Caco-2 (cell line): ENCODE measurements around the gene LHX1. TPM values are rescaled to one million over a fixed set of nuclear protein-coding genes. Genes with fewer than 3 reads are reported as not detected.

ENCODE experiments used
- BruUV-seq: library from RNA; stranded (reverse); fragments of 400-500 nt; replicated peaks from 2 replicates; lab custom pipeline; 2021; lab: Mats Ljungman, UMichigan
- CTCF ChIA-PET: fragments of 300-600 bp; sonication (Branson Sonifier 250); formaldehyde crosslinking; loops from one replicate; lab custom pipeline; 2022; ENCODE audit warnings: antibody characterized with exemption; lab: Charles Lee
- POLR2A ChIA-PET: fragments of 300-600 bp; sonication (Branson Sonifier 250); formaldehyde crosslinking; loops from one replicate; lab custom pipeline; 2022; ENCODE audit warnings: antibody characterized with exemption; lab: Charles Lee
- DNase-seq, 2 experiments: peaks; one replicate each; pipeline versions ENCODE4 v3.0.0 to v3.0.0-alpha.2; 2020 to 2022
- H3K27me3 ChIP-seq: replicated peaks from 2 replicates; pipeline ENCODE4 v1.6.0; 2011; ENCODE audit warnings: low read length; ENCODE audit not compliant: control insufficient read depth, insufficient read depth
- H3K36me3 ChIP-seq: 2 replicates; pipeline ENCODE4 v1.5.1; 2011; ENCODE audit warnings: low read length; ENCODE audit not compliant: control insufficient read depth, insufficient read depth
- H3K4me1 ChIP-seq: fragments of 250-450 bp; sonication (Bioruptor Pico); 2 replicates; pipeline ENCODE4 v1.5.1; 2020; ENCODE audit warnings: mild to moderate bottlenecking
- H3K4me3 ChIP-seq: 2 replicates; pipeline ENCODE4 v1.5.1; 2011; ENCODE audit warnings: low read depth, mild to moderate bottlenecking, control low read depth, low read length
- H3K9me3 ChIP-seq: fragments of 250-450 bp; sonication (Bioruptor Pico); 2 replicates; pipeline ENCODE4 v1.5.1; 2020; ENCODE audit warnings: mild to moderate bottlenecking, moderate library complexity
- H3K27ac Mint-ChIP-seq: one replicate; pipeline ENCODE4 v1.8.0; 2022; ENCODE audit warnings: mixed read lengths; ENCODE audit not compliant: unreplicated experiment
- H3K27me3 Mint-ChIP-seq: one replicate; pipeline ENCODE4 v1.8.0; 2022; ENCODE audit warnings: mixed read lengths; ENCODE audit not compliant: insufficient read depth, unreplicated experiment
- H3K36me3 Mint-ChIP-seq: one replicate; pipeline ENCODE4 v1.8.0; 2022; ENCODE audit warnings: mild to moderate bottlenecking, mixed read lengths; ENCODE audit not compliant: insufficient read depth, unreplicated experiment
- H3K4me1 Mint-ChIP-seq: one replicate; pipeline ENCODE4 v1.8.0; 2022; ENCODE audit warnings: low read depth, mixed read lengths; ENCODE audit not compliant: unreplicated experiment
- H3K4me3 Mint-ChIP-seq: one replicate; pipeline ENCODE4 v1.8.0; 2022; ENCODE audit warnings: mild to moderate bottlenecking, moderate library complexity, mixed read lengths; ENCODE audit not compliant: unreplicated experiment
- H3K9me3 Mint-ChIP-seq: one replicate; pipeline ENCODE4 v1.8.0; 2022; ENCODE audit warnings: mixed read lengths; ENCODE audit not compliant: unreplicated experiment
- intact Hi-C: fragments of 100-400 bp; cut with micrococcal nuclease; formaldehyde crosslinking; loops from one replicate; pipeline ENCODE4 v1.10.0; 2022; ENCODE audit not compliant: unreplicated experiment
- total RNA-seq: library from RNA; stranded (reverse); gene quantifications from 2 replicates; pipeline ENCODE4 v1.2.3, GENCODE V29; 2022
- TF ChIP-seq, protein P1 (sequence below), 2 experiments: fragments of 200-600 bp in 1 of 2; IDR thresholded peaks; 1 replicate in 1 of 2; 2 replicates in 1 of 2; pipeline versions ENCODE4 v1.5.1 to v1.8.0; 2011 to 2022; ENCODE audit warnings: antibody characterized with exemption in 1 of 2, control low read depth in 1 of 2, inconsistent platforms in 1 of 2, low read depth in 1 of 2, low read length in 1 of 2, mild to moderate bottlenecking in 1 of 2, moderate library complexity in 1 of 2; ENCODE audit not compliant: insufficient read depth in 1 of 2, severe bottlenecking in 1 of 2, unreplicated experiment in 1 of 2

LHX1 gene
- total RNA-seq, 1 experiment from 2014 or later, result not detected

- Mint-ChIP-seq H3K4me1 (peaks cover 12% of the 10 kb centered on the region), H3K36me3 (peaks cover 9% of the 10 kb centered on the region), H3K9me3 (no peaks in the 10 kb centered on the region), H3K4me3 (no peak overlapping the region), H3K27ac (no peak overlapping the region), H3K27me3 (no peaks in the 10 kb centered on the region)
- BruUV-seq, result no TSS peak
- H3K9me3 ChIP-seq, result no peaks in the 10 kb centered on the region
- ChIA-PET POLR2A (no interaction called here), CTCF (no interaction called here)
- no peaks in the 10 kb centered on the region for H3K27me3 ChIP-seq
- H3K4me3 ChIP-seq, result no peak overlapping the region
- intact Hi-C loops, result no loop called here
- no peaks in the 10 kb centered on the region for H3K4me1 ChIP-seq
- no peaks in the 10 kb centered on the region for H3K36me3 ChIP-seq
- TF ChIP-seq, protein P1, sequence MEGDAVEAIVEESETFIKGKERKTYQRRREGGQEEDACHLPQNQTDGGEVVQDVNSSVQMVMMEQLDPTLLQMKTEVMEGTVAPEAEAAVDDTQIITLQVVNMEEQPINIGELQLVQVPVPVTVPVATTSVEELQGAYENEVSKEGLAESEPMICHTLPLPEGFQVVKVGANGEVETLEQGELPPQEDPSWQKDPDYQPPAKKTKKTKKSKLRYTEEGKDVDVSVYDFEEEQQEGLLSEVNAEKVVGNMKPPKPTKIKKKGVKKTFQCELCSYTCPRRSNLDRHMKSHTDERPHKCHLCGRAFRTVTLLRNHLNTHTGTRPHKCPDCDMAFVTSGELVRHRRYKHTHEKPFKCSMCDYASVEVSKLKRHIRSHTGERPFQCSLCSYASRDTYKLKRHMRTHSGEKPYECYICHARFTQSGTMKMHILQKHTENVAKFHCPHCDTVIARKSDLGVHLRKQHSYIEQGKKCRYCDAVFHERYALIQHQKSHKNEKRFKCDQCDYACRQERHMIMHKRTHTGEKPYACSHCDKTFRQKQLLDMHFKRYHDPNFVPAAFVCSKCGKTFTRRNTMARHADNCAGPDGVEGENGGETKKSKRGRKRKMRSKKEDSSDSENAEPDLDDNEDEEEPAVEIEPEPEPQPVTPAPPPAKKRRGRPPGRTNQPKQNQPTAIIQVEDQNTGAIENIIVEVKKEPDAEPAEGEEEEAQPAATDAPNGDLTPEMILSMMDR (IDR thresholded peaks at IDR 0.05; ENCODE audit: insufficient read depth in 1 of 2, low read depth in 1 of 2, low read length in 1 of 2, severe bottlenecking in 1 of 2, unreplicated experiment in 1 of 2), result no peak
- DNase-seq, result no peak
These were observed 40.3 kb downstream of the LHX1 start for GRCh38 chr17:36977568-36977967.

- H3K4me1 ChIP-seq, result no peaks in the 10 kb centered on the region
- no peak overlapping the region for H3K4me3 Mint-ChIP-seq
- H3K27me3 ChIP-seq, result no peaks in the 10 kb centered on the region
- TF ChIP-seq, protein P1 (IDR thresholded peaks at IDR 0.05; ENCODE audit: insufficient read depth in 1 of 2, low read depth in 1 of 2, low read length in 1 of 2, severe bottlenecking in 1 of 2, unreplicated experiment in 1 of 2), result no peak
- H3K4me3 ChIP-seq, result no peak overlapping the region
- intact Hi-C loops, result no loop called here
- POLR2A ChIA-PET, result interaction anchor here (0.6 kb wide), 1 partner anchor 766 kb away, joined by 3 read pairs; the partner anchor contains the start of gene HNF1B
- H3K36me3 Mint-ChIP-seq, result peaks cover 12% of the 10 kb centered on the region
- BruUV-seq, result no TSS peak
- CTCF ChIA-PET, result no interaction called here
- DNase-seq, result no peak
- H3K9me3 Mint-ChIP-seq, result no peaks in the 10 kb centered on the region
- H3K4me1 Mint-ChIP-seq, result peaks cover 4% of the 10 kb centered on the region
- H3K9me3 ChIP-seq, result no peaks in the 10 kb centered on the region
- H3K27ac Mint-ChIP-seq, result no peak overlapping the region
- no peaks in the 10 kb centered on the region for H3K36me3 ChIP-seq
- no peaks in the 10 kb centered on the region for H3K27me3 Mint-ChIP-seq
These were observed 41.7 kb downstream of the LHX1 start for GRCh38 chr17:36978810-36979564.

- peaks cover 15% of the 10 kb centered on the region for H3K36me3 Mint-ChIP-seq
- CTCF ChIA-PET, result no interaction called here
- no peaks in the 10 kb centered on the region for H3K4me1 ChIP-seq
These were observed 42.3 kb downstream of the LHX1 start for GRCh38 chr17:36979565-36979941.

More at GRCh38 chr17:36979565-36979941, 42.3 kb downstream of the LHX1 start:
- Histone ChIP-seq H3K9me3 (no peaks in the 10 kb centered on the region), H3K36me3 (no peaks in the 10 kb centered on the region), H3K27me3 (no peaks in the 10 kb centered on the region), H3K4me3 (no peak overlapping the region)
- Mint-ChIP-seq H3K27ac (no peak overlapping the region), H3K9me3 (no peaks in the 10 kb centered on the region), H3K4me3 (no peak overlapping the region), H3K27me3 (no peaks in the 10 kb centered on the region), H3K4me1 (peaks cover 4% of the 10 kb centered on the region)
- TF ChIP-seq, protein P1 (IDR thresholded peaks at IDR 0.05; ENCODE audit: insufficient read depth in 1 of 2, low read depth in 1 of 2, low read length in 1 of 2, severe bottlenecking in 1 of 2, unreplicated experiment in 1 of 2), result no peak
- intact Hi-C loops, result no loop called here
- POLR2A ChIA-PET, result interaction anchor here (0.6 kb wide), 1 partner anchor 765 kb away, joined by 3 read pairs; the partner anchor contains the start of gene HNF1B
- no peak for DNase-seq
- no TSS peak for BruUV-seq
